Breast epithelium (tissue), 4 donors: ENCODE results near the gene EPHA4. TPM values are rescaled to one million over a fixed set of nuclear protein-coding genes. Genes with fewer than 3 reads are reported as not detected.

Experiments
- DNase-seq, 2 donors: peaks; one replicate each; pipeline ENCODE4 v3.0.0-alpha.2; 2019; ENCODE audit warnings: low spot score in 2 of 2
- H3K27ac ChIP-seq, 2 donors: fragments of 200-600 bp; sonication (generic) in 1 of 2; one replicate each; pipeline ENCODE4 v1.5.1; 2016 to 2019; ENCODE audit warnings: mild to moderate bottlenecking in 1 of 2
- H3K27me3 ChIP-seq, 2 donors: fragments of 200-600 bp; sonication (generic) in 1 of 2; one replicate each; pipeline versions ENCODE4 v1.5.1 to v1.6.0; 2017 to 2019; ENCODE audit warnings: control low read depth in 1 of 2, mild to moderate bottlenecking in 1 of 2
- H3K36me3 ChIP-seq: fragments of 200-600 bp; one replicate; pipeline ENCODE4 v1.5.1; 2019
- H3K4me1 ChIP-seq, 2 donors: fragments of 200-600 bp; sonication (generic); one replicate each; pipeline ENCODE4 v1.5.1; 2016 to 2019; ENCODE audit warnings: control low read depth in 1 of 2
- H3K4me3 ChIP-seq, 3 donors: fragments of 200-600 bp; sonication (generic); 1 replicate in 2 of 3; 2 replicates in 1 of 3; pipeline ENCODE4 v1.5.1; 2016 to 2019; ENCODE audit warnings: mild to moderate bottlenecking in 3 of 3, moderate library complexity in 2 of 3
- H3K9me3 ChIP-seq, 2 donors: fragments of 200-600 bp; sonication (generic) in 1 of 2; one replicate each; pipeline ENCODE4 v1.5.1; 2016 to 2019; ENCODE audit warnings: control low read depth in 1 of 2
- POLR2A ChIP-seq: fragments of 450-650 bp; IDR thresholded peaks from one replicate; pipeline ENCODE4 v1.6.1; 2016; ENCODE audit warnings: antibody characterized with exemption, mild to moderate bottlenecking, moderate library complexity
- POLR2AphosphoS5 ChIP-seq, 3 donors: sonication (generic); formaldehyde crosslinking; IDR thresholded peaks; one replicate each; pipeline ENCODE4 v1.6.1; 2017; ENCODE audit warnings: antibody characterized with exemption in 3 of 3
- intact Hi-C: fragments of 100-400 bp; cut with DNase I; formaldehyde crosslinking; loops from one replicate; pipeline ENCODE4 v1.15.1; 2023; ENCODE audit warnings: low total_unique reads
- total RNA-seq, 3 donors: library from RNA; depleted of rRNA; stranded (reverse); fragments of >200 nt; gene quantifications; one replicate each; pipeline ENCODE4 v1.1.0, GENCODE V29; 2016
- TF ChIP-seq, protein P1 (sequence below), 3 donors: fragments of 450-650 bp; IDR thresholded peaks; one replicate each; pipeline ENCODE4 v1.5.1; 2016 to 2017; ENCODE audit warnings: antibody characterized with exemption in 3 of 3, mild to moderate bottlenecking in 3 of 3, moderate library complexity in 3 of 3

EPHA4 gene
- total RNA-seq, 3 donors from 2014 or later, result 12.8 to 44.2 (median 18.6) TPM

GRCh38 chr2:221518935-221519625, 53.0 kb downstream of the EPHA4 start:
- TF ChIP-seq, protein P1, sequence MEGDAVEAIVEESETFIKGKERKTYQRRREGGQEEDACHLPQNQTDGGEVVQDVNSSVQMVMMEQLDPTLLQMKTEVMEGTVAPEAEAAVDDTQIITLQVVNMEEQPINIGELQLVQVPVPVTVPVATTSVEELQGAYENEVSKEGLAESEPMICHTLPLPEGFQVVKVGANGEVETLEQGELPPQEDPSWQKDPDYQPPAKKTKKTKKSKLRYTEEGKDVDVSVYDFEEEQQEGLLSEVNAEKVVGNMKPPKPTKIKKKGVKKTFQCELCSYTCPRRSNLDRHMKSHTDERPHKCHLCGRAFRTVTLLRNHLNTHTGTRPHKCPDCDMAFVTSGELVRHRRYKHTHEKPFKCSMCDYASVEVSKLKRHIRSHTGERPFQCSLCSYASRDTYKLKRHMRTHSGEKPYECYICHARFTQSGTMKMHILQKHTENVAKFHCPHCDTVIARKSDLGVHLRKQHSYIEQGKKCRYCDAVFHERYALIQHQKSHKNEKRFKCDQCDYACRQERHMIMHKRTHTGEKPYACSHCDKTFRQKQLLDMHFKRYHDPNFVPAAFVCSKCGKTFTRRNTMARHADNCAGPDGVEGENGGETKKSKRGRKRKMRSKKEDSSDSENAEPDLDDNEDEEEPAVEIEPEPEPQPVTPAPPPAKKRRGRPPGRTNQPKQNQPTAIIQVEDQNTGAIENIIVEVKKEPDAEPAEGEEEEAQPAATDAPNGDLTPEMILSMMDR (IDR thresholded peaks at IDR 0.05), result no peak
- no peak for TF ChIP-seq POLR2A
- no peak for TF ChIP-seq POLR2AphosphoS5 (IDR thresholded peaks at IDR 0.05)
- Histone ChIP-seq H3K4me1 (no peaks in the 10 kb centered on the region), H3K4me3 (no peak overlapping the region), H3K9me3 (no peaks in the 10 kb centered on the region), H3K27ac (no peak overlapping the region), H3K27me3 (no peaks in the 10 kb centered on the region), H3K36me3 (no peaks in the 10 kb centered on the region)
- DNase-seq, result no peak
- intact Hi-C loops, result no loop called here

- Histone ChIP-seq H3K27me3 (no peaks in the 10 kb centered on the region), H3K9me3 (no peaks in the 10 kb centered on the region), H3K27ac (no peak overlapping the region), H3K36me3 (no peaks in the 10 kb centered on the region), H3K4me3 (no peak overlapping the region), H3K4me1 (no peaks in the 10 kb centered on the region)
- TF ChIP-seq POLR2AphosphoS5 (IDR thresholded peaks at IDR 0.05) (no peak), POLR2A (no peak)
- TF ChIP-seq, protein P1 (IDR thresholded peaks at IDR 0.05), result no peak
- DNase-seq, result no peak
- intact Hi-C loops, result no loop called here
These were observed 53.7 kb downstream of the EPHA4 start for GRCh38 chr2:221518201-221518934.

GRCh38 chr2:221517696-221518151, 54.4 kb downstream of the EPHA4 start:
- Histone ChIP-seq H3K36me3 (no peaks in the 10 kb centered on the region), H3K9me3 (no peaks in the 10 kb centered on the region), H3K4me3 (no peak overlapping the region), H3K27ac (no peak overlapping the region), H3K27me3 (no peaks in the 10 kb centered on the region), H3K4me1 (no peaks in the 10 kb centered on the region)
- DNase-seq, result no peak
- intact Hi-C loops, result no loop called here
- TF ChIP-seq POLR2AphosphoS5 (IDR thresholded peaks at IDR 0.05) (no peak), POLR2A (no peak)
- TF ChIP-seq, protein P1 (IDR thresholded peaks at IDR 0.05), result no peak

- Histone ChIP-seq H3K4me3 (no peak overlapping the region), H3K27me3 (no peaks in the 10 kb centered on the region), H3K27ac (no peak overlapping the region), H3K4me1 (no peaks in the 10 kb centered on the region), H3K9me3 (no peaks in the 10 kb centered on the region), H3K36me3 (no peaks in the 10 kb centered on the region)
- TF ChIP-seq, protein P1 (IDR thresholded peaks at IDR 0.05), result no peak
- TF ChIP-seq POLR2AphosphoS5 (IDR thresholded peaks at IDR 0.05) (no peak), POLR2A (no peak)
- intact Hi-C loops, result no loop called here
- DNase-seq, result no peak
These were observed 54.9 kb downstream of the EPHA4 start for GRCh38 chr2:221517146-221517695.

GRCh38 chr2:221515864-221516263, 56.2 kb downstream of the EPHA4 start:
- Histone ChIP-seq H3K4me1 (no peaks in the 10 kb centered on the region), H3K27me3 (no peaks in the 10 kb centered on the region), H3K9me3 (no peaks in the 10 kb centered on the region), H3K27ac (no peak overlapping the region), H3K4me3 (no peak overlapping the region), H3K36me3 (no peaks in the 10 kb centered on the region)
- intact Hi-C loops, result no loop called here
- no peak for TF ChIP-seq POLR2AphosphoS5 (IDR thresholded peaks at IDR 0.05)
- TF ChIP-seq, protein P1 (IDR thresholded peaks at IDR 0.05), result no peak
- no peak for TF ChIP-seq POLR2A
- DNase-seq, result no peak
